CD8-positive, alpha-beta memory T cell (primary cell): ENCODE data around the gene PGS1. TPM values are rescaled to one million over a fixed set of nuclear protein-coding genes. Genes with fewer than 3 reads are reported as not detected.

Experiments used
- CTCF ChIA-PET: fragments of 350-600 bp; sonication (Branson Sonifier 250); formaldehyde crosslinking; loops from one replicate; lab custom pipeline; 2021; ENCODE audit warnings: antibody characterized with exemption; lab: Charles Lee
- POLR2A ChIA-PET: fragments of 350-600 bp; sonication (Branson Sonifier 250); formaldehyde crosslinking; loops from one replicate; lab custom pipeline; 2021; ENCODE audit warnings: antibody characterized with exemption; lab: Charles Lee
- DNase-seq, 5 donors: peaks; one replicate each; pipeline versions ENCODE4 v3.0.0 to v3.0.0-alpha.2; 2020 to 2022; ENCODE audit warnings: mixed read lengths in 1 of 5
- H3K27ac ChIP-seq: one replicate; pipeline ENCODE4 v1.7.0; 2013; ENCODE audit warnings: low read depth, mild to moderate bottlenecking, low read length, moderate library complexity
- H3K27me3 ChIP-seq: 2 replicates; pipeline ENCODE4 v1.7.0; 2013; ENCODE audit warnings: low read length, mild to moderate bottlenecking; ENCODE audit not compliant: insufficient read depth, poor library complexity, severe bottlenecking
- H3K36me3 ChIP-seq: 2 replicates; pipeline ENCODE4 v1.7.0; 2013; ENCODE audit warnings: mild to moderate bottlenecking, low read length, moderate library complexity; ENCODE audit not compliant: insufficient read depth
- H3K4me1 ChIP-seq: 2 replicates; pipeline ENCODE4 v1.7.0; 2013; ENCODE audit warnings: mild to moderate bottlenecking, low read length, moderate library complexity; ENCODE audit not compliant: insufficient read depth
- H3K4me3 ChIP-seq: 2 replicates; pipeline ENCODE4 v1.7.0; 2013; ENCODE audit warnings: mild to moderate bottlenecking, low read length
- H3K9me3 ChIP-seq: 2 replicates; pipeline ENCODE4 v1.7.0; 2013; ENCODE audit warnings: mild to moderate bottlenecking, low read length
- H3K27ac Mint-ChIP-seq, 8 donors: one replicate each; pipeline ENCODE4 v1.8.0; 2020 to 2021; ENCODE audit warnings: mixed read lengths in 8 of 8, mild to moderate bottlenecking in 6 of 8, inconsistent platforms in 3 of 8, moderate library complexity in 3 of 8
- H3K27me3 Mint-ChIP-seq, 2 donors: one replicate each; pipeline ENCODE4 v1.8.0; 2020 to 2021; ENCODE audit warnings: mixed read lengths in 2 of 2, mild to moderate bottlenecking in 1 of 2, moderate library complexity in 1 of 2
- H3K36me3 Mint-ChIP-seq, 3 donors: one replicate each; pipeline ENCODE4 v1.8.0; 2020 to 2021; ENCODE audit warnings: mixed read lengths in 3 of 3, inconsistent platforms in 1 of 3, mild to moderate bottlenecking in 1 of 3
- H3K4me1 Mint-ChIP-seq, 3 donors: one replicate each; pipeline ENCODE4 v1.8.0; 2020 to 2021; ENCODE audit warnings: mixed read lengths in 3 of 3, inconsistent platforms in 1 of 3, mild to moderate bottlenecking in 1 of 3
- H3K4me3 Mint-ChIP-seq, 7 donors: one replicate each; pipeline ENCODE4 v1.8.0; 2020 to 2021; ENCODE audit warnings: mixed read lengths in 7 of 7, mild to moderate bottlenecking in 6 of 7, moderate library complexity in 4 of 7, inconsistent platforms in 2 of 7
- H3K9me3 Mint-ChIP-seq, 5 donors: one replicate each; pipeline ENCODE4 v1.8.0; 2020 to 2022; ENCODE audit warnings: mixed read lengths in 5 of 5, mild to moderate bottlenecking in 3 of 5, moderate library complexity in 2 of 5, inconsistent platforms in 1 of 5
- polyA plus RNA-seq: library from polyadenylated mRNA; unstranded; fragments of 300-500 nt; fragmentation: Illumina TruSeq; gene quantifications from one replicate; pipeline ENCODE4 v1.2.3, GENCODE V29; 2021
- total RNA-seq, 2 experiments: library from RNA; stranded (reverse); gene quantifications; one replicate each; pipeline ENCODE4 v1.2.3, GENCODE V29; 2021

PGS1 gene
- total and polyA plus RNA-seq, 3 experiments from 2014 or later: 31.5 to 51.5 (median 48.2) TPM

GRCh38 chr17:78417531-78417909 lies 39.1 kb downstream of the PGS1 start:
- peaks cover 22% of the 10 kb centered on the region for H3K36me3 ChIP-seq
- no peak overlapping the region for H3K4me3 ChIP-seq
- Mint-ChIP-seq H3K9me3 (no peaks in the 10 kb centered on the region), H3K27ac (peak overlapping the region in 3 of 8 donors; percentile 75 to 98 (median 84)), H3K4me1 (peaks cover 45 to 70% (median 51%) of the 10 kb centered on the region in 3 donors), H3K27me3 (no peaks in the 10 kb centered on the region), H3K4me3 (peak overlapping the region in 1 of 7 donors; percentile 65), H3K36me3 (peaks cover 4 to 72% (median 10%) of the 10 kb centered on the region in 3 donors)
- no peak for DNase-seq
- no peaks in the 10 kb centered on the region for H3K9me3 ChIP-seq
- POLR2A ChIA-PET: no interaction called here
- H3K27me3 ChIP-seq: no peaks in the 10 kb centered on the region
- CTCF ChIA-PET: interaction anchor here (2.0 kb wide), 1 partner anchor 166 kb away, joined by 6 read pairs; no protein-coding TSS in a partner anchor
- H3K27ac ChIP-seq: no peak overlapping the region
- peaks cover 53% of the 10 kb centered on the region for H3K4me1 ChIP-seq

- no peaks in the 10 kb centered on the region for H3K9me3 ChIP-seq
- Mint-ChIP-seq H3K4me3 (no peak overlapping the region), H3K9me3 (no peaks in the 10 kb centered on the region), H3K4me1 (peaks cover 36 to 61% (median 41%) of the 10 kb centered on the region in 3 donors), H3K36me3 (peaks cover 4 to 71% (median 10%) of the 10 kb centered on the region in 3 donors), H3K27ac (peak overlapping the region in 1 of 8 donors; percentile 55), H3K27me3 (no peaks in the 10 kb centered on the region)
- no peak for DNase-seq
- H3K4me1 ChIP-seq: peaks cover 43% of the 10 kb centered on the region
- POLR2A ChIA-PET: no interaction called here
- no peak overlapping the region for H3K4me3 ChIP-seq
- no peak overlapping the region for H3K27ac ChIP-seq
- no peaks in the 10 kb centered on the region for H3K27me3 ChIP-seq
- CTCF ChIA-PET: no interaction called here
- peaks cover 23% of the 10 kb centered on the region for H3K36me3 ChIP-seq
Measured at GRCh38 chr17:78418326-78419026, 40.0 kb downstream of the PGS1 start.

- Mint-ChIP-seq H3K9me3 (no peaks in the 10 kb centered on the region), H3K4me1 (peaks cover 18 to 43% (median 24%) of the 10 kb centered on the region in 3 donors), H3K27me3 (no peaks in the 10 kb centered on the region), H3K4me3 (peak overlapping the region in 1 of 7 donors; percentile 81), H3K27ac (peak overlapping the region in 4 of 8 donors; percentile 11 to 82 (median 66)), H3K36me3 (peaks cover 4 to 83% (median 10%) of the 10 kb centered on the region in 3 donors)
- Histone ChIP-seq H3K27me3 (no peaks in the 10 kb centered on the region), H3K9me3 (no peaks in the 10 kb centered on the region), H3K4me3 (no peak overlapping the region), H3K4me1 (peaks cover 26% of the 10 kb centered on the region), H3K36me3 (peaks cover 33% of the 10 kb centered on the region), H3K27ac (no peak overlapping the region)
- ChIA-PET CTCF (interaction anchor here (3.1 to 4.3 kb wide), 2 partner anchors 132 to 171 kb away, joined by 15 to 27 read pairs; no protein-coding TSS in a partner anchor), POLR2A (interaction anchor here (0.9 kb wide), 1 partner anchor 29 kb away, joined by 3 read pairs; no protein-coding TSS in a partner anchor)
- no peak for DNase-seq
Measured at GRCh38 chr17:78419970-78420815, 41.7 kb downstream of the PGS1 start.

- H3K4me1 Mint-ChIP-seq: peaks cover 15 to 34% (median 15%) of the 10 kb centered on the region in 3 donors
- ChIA-PET POLR2A (interaction anchor here (0.5 kb wide), 1 partner anchor 463 kb away, joined by 3 read pairs; no protein-coding TSS in a partner anchor), CTCF (interaction anchor here (0.7 to 4.3 kb wide), 17 partner anchors 9 to 175 kb away, joined by 3 to 27 read pairs (median 6); no protein-coding TSS in a partner anchor)
- H3K4me3 Mint-ChIP-seq: no peak overlapping the region
- peaks cover 4 to 85% (median 10%) of the 10 kb centered on the region in 3 donors for H3K36me3 Mint-ChIP-seq
- H3K4me3 ChIP-seq: no peak overlapping the region
- no peak overlapping the region for H3K27ac ChIP-seq
- H3K27me3 ChIP-seq: no peaks in the 10 kb centered on the region
- H3K36me3 ChIP-seq: peaks cover 36% of the 10 kb centered on the region
- peaks cover 17% of the 10 kb centered on the region for H3K4me1 ChIP-seq
- H3K27ac Mint-ChIP-seq: peak overlapping the region in 1 of 8 donors; percentile 62
- H3K9me3 Mint-ChIP-seq: no peaks in the 10 kb centered on the region
- H3K9me3 ChIP-seq: no peaks in the 10 kb centered on the region
- DNase-seq: no peak
- H3K27me3 Mint-ChIP-seq: no peaks in the 10 kb centered on the region
Measured at GRCh38 chr17:78421084-78421533, 42.7 kb downstream of the PGS1 start.

- Histone ChIP-seq H3K4me1 (peaks cover 11% of the 10 kb centered on the region), H3K36me3 (peaks cover 39% of the 10 kb centered on the region), H3K27ac (no peak overlapping the region), H3K27me3 (no peaks in the 10 kb centered on the region), H3K9me3 (no peaks in the 10 kb centered on the region), H3K4me3 (no peak overlapping the region)
- peaks cover 4 to 86% (median 10%) of the 10 kb centered on the region in 3 donors for H3K36me3 Mint-ChIP-seq
- peak; percentile 51 to 79 (median 63) for DNase-seq
- ChIA-PET CTCF (interaction anchor here (0.7 to 4.3 kb wide), 24 partner anchors 9 to 403 kb away, joined by 3 to 27 read pairs (median 4); no protein-coding TSS in a partner anchor), POLR2A (interaction anchor here (0.5 kb wide), 1 partner anchor 464 kb away, joined by 3 read pairs; no protein-coding TSS in a partner anchor)
- H3K4me3 Mint-ChIP-seq: no peak overlapping the region
- peaks cover 9 to 28% (median 13%) of the 10 kb centered on the region in 3 donors for H3K4me1 Mint-ChIP-seq
- H3K27me3 Mint-ChIP-seq: no peaks in the 10 kb centered on the region
- H3K27ac Mint-ChIP-seq: peak overlapping the region in 5 of 8 donors; percentile 17 to 63 (median 54)
- no peaks in the 10 kb centered on the region for H3K9me3 Mint-ChIP-seq
Measured at GRCh38 chr17:78421534-78422266, 43.3 kb downstream of the PGS1 start.

- no peak overlapping the region for H3K4me3 Mint-ChIP-seq
- H3K9me3 Mint-ChIP-seq: no peaks in the 10 kb centered on the region
- no peaks in the 10 kb centered on the region for H3K27me3 Mint-ChIP-seq
- Histone ChIP-seq H3K27me3 (no peaks in the 10 kb centered on the region), H3K4me1 (peaks cover 6% of the 10 kb centered on the region), H3K9me3 (no peaks in the 10 kb centered on the region), H3K27ac (no peak overlapping the region), H3K4me3 (no peak overlapping the region), H3K36me3 (peaks cover 39% of the 10 kb centered on the region)
- POLR2A ChIA-PET: no interaction called here
- CTCF ChIA-PET: interaction anchor here (0.9 to 4.3 kb wide), 24 partner anchors 9 to 403 kb away, joined by 3 to 27 read pairs (median 4); no protein-coding TSS in a partner anchor
- H3K27ac Mint-ChIP-seq: peak overlapping the region in 4 of 8 donors; percentile 17 to 63 (median 54)
- H3K36me3 Mint-ChIP-seq: peaks cover 4 to 86% (median 10%) of the 10 kb centered on the region in 3 donors
- DNase-seq: no peak
- H3K4me1 Mint-ChIP-seq: peaks cover 5 to 23% (median 8%) of the 10 kb centered on the region in 3 donors
Measured at GRCh38 chr17:78422267-78422605, 43.8 kb downstream of the PGS1 start.
